ENCODE results near the gene CHRNA3.

- TF ChIP-seq, protein P1, sequence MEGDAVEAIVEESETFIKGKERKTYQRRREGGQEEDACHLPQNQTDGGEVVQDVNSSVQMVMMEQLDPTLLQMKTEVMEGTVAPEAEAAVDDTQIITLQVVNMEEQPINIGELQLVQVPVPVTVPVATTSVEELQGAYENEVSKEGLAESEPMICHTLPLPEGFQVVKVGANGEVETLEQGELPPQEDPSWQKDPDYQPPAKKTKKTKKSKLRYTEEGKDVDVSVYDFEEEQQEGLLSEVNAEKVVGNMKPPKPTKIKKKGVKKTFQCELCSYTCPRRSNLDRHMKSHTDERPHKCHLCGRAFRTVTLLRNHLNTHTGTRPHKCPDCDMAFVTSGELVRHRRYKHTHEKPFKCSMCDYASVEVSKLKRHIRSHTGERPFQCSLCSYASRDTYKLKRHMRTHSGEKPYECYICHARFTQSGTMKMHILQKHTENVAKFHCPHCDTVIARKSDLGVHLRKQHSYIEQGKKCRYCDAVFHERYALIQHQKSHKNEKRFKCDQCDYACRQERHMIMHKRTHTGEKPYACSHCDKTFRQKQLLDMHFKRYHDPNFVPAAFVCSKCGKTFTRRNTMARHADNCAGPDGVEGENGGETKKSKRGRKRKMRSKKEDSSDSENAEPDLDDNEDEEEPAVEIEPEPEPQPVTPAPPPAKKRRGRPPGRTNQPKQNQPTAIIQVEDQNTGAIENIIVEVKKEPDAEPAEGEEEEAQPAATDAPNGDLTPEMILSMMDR (IDR thresholded peaks at IDR 0.05), result no peak
- no peak for TF ChIP-seq POLR2A (IDR thresholded peaks at IDR 0.05)
Observed at GRCh38 chr15:78603467-78603866, 17.3 kb downstream of the CHRNA3 start.
